GM21825 (cell line): ENCODE results near the gene SPHKAP.
"Not testable (repeated sequence)": the region's sequence is repeated elsewhere in the genome, so short reads cannot be mapped to it uniquely, and the experiment has no call there.

Source experiments
- ATAC-seq: cut with Tn5 transposase; IDR thresholded peaks from one replicate; pipeline ENCODE4 v1.9.1; 2021; ENCODE audit warnings: mild to moderate bottlenecking, moderate library complexity; ENCODE audit not compliant: unreplicated experiment

The SPHKAP gene

GRCh38 chr2:228094377-228094921 lies 87.0 kb downstream of the SPHKAP start:
- ATAC-seq = no peak

DNA sequence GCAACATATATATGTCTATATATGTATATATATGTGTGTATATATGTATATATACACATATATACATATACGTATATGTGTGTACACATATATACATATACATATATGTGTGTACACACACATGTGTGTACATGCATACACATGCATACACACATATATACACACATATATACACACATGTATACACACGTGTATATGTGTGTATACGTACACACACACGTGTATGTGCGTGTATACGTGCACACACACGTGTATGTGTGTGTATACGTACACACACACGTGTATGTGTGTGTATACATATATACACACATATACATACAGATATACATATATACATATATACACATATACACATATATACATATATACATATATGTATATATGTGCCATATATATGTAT lies 89.4 kb downstream of the SPHKAP start:
- no peak for ATAC-seq

- no peak for ATAC-seq
Observed at GRCh38 chr2:228086561-228086960, 94.9 kb downstream of the SPHKAP start.

- no peak for ATAC-seq
Observed at GRCh38 chr2:228084717-228085116, 96.8 kb downstream of the SPHKAP start.

GRCh38 chr2:228083131-228083530 lies 98.4 kb downstream of the SPHKAP start:
- no peak for ATAC-seq

- no peak for ATAC-seq
Observed at GRCh38 chr2:228082571-228082970, 98.9 kb downstream of the SPHKAP start.

DNA sequence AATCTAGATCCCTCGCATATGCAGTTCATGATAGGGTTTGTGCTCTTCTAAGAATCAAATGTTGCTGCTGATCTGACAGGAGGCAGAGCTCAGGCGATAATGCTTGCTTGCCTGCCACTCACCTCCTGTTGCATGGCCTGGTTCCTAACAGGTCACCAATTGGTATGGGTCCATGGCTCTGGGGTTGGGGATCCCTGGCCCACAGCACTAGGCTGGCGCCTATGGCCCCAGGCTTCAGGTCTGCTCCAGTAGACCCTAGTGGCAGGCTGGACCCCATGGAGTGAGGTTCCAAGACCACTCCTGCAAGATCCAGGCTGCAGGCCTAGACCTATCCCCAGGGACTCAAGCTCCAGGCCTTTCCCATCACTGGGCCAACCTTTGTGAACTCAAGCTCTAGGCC lies 102.3 kb downstream of the SPHKAP start:
- no peak for ATAC-seq

GRCh38 chr2:228076695-228077094 lies 104.8 kb downstream of the SPHKAP start:
- ATAC-seq = not testable (repeated sequence)

DNA sequence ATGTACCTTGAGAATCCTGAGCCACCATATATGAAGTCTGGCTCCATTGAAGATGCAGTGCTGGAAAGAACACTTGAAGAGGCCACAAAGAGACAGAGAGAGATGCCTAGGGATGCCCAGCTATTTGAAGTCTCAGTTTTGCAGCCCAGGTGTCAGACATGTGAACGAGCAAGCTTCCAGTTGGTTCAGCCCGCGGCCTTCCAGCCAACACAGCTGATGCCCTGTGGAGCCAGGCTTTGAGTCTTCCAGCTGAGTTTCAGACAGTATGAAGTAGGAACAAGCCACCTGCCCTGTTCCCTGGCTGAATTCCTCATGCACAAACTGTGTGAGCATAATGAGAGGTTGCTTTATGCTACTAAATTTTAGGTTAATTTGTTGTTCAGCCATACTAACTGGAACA lies 108.8 kb downstream of the SPHKAP start:
- ATAC-seq = no peak

DNA sequence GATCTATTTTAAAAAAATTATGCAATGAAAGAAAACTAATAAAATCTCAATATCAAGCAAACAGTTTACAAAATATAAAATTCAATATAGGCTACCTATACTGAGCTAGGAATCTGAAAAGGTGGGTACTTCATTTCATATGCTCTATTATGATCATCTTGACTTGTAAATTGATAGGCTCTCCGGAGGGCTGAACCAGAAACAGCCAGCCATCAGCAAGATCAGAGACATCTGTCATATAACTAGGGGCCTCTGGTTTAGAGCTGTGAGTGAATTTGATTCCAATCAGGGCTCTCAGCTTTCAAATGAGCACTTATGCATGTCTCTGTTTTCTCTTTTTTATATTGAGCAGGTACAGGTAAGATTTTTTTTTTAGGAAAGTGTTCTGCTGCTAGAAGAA lies 114.2 kb downstream of the SPHKAP start:
- ATAC-seq = no peak

DNA sequence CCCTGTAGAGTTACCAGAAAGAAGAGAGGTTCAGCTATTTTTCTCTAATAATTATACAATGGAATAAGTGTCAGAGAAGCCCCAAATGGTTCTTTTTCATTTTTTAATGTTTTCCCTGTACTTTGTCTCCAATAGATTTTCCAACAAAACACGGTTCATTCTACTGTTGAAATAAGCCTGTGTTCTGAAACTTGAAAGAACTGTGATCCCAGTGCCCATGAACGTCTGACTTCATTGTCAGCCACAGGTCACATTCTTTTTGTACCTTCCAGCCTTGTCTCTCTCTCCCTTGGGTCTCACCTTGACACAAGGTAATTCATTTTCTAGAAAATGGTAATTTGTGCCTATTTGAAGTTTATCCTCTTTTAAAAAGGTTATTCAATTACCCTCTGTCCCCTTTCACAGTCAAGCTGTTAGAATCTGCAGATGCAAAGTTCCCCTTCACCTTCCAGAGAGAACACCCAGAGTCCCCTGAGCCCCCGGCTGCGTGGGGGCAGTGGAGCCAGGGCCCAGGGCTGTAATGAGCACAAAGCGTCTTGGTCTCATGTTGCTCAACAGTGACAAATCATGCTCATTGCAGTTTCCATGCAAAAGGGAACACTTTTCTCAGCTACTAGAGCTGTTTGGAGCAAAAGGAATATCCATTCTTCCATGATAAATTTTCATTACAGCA lies 115.2 kb downstream of the SPHKAP start:
- ATAC-seq = no peak

- ATAC-seq = no peak
Observed at GRCh38 chr2:228065686-228066085, 115.8 kb downstream of the SPHKAP start.

DNA sequence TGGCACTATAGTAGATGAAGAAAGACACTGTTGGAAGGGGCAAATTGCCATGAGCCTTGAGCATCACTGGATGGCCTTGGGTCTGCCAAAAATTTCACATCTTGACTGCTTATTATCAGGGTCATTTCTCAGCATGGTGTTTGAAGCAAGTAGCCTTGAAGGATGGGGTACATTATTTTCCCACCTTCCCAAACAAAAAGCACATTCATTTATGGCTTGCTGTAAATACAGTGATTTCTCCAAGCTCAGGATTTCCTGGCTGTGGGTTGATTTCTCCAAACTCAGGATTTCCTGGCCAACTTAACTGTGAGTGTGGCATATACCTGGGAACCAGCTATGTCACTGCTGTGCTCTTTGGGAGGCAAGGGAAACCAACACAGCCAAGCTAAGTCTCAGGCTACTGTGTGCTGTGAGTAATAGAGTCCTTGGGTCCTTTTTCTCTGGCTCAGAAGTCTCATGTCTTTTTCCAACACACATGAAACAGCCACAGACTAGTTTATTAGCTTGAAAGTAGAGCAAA lies 116.6 kb downstream of the SPHKAP start:
- ATAC-seq = no peak

DNA sequence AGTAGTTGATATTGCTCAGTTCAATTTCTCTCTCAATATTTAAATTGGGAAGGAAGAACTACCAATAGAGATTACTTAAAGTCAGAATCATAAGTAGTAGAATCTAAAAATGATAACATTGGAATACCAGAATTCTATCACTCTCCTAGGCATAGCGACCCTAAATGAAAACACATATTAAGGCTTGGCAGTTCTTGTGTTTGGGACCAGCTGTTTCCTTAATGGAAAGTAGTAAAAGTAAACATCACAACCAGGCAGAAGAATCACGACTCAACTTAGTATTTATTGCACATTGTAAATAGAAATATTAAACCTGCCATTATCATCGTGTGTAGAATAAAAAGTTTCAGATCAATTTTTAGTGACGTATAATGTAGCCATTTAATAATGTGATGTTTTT lies 117.5 kb downstream of the SPHKAP start:
- no peak for ATAC-seq

- no peak for ATAC-seq
Observed at GRCh38 chr2:228063558-228063957, 117.9 kb downstream of the SPHKAP start.

GRCh38 chr2:228059735-228060134 lies 121.8 kb downstream of the SPHKAP start:
- no peak for ATAC-seq

- no peak for ATAC-seq
Observed at GRCh38 chr2:228056293-228057097, 125.0 kb downstream of the SPHKAP start.

- ATAC-seq = no peak
Observed at GRCh38 chr2:228048838-228049490, 132.5 kb downstream of the SPHKAP start.

DNA sequence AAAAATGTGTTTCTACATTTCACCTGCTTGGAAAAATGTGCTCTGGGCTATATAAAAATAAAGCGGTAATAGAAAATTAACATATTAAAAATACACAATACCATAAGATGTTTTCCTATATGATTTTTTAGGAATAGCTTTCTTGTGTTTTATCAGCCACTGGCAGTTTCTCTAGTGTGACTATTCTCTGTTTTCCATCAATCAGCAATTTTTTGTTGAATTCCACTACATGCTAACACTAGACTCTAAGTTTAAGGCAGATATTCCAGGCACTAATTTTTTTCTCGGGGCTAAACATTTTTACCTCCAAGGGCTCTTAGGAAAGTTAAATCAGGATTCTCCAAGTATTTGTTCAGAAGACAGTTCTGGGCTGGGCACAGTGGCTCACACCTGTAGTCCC lies 140.5 kb downstream of the SPHKAP start:
- ATAC-seq = no peak

GRCh38 chr2:228039752-228040534 lies 141.5 kb downstream of the SPHKAP start:
- ATAC-seq = peak; percentile 74

- ATAC-seq = no peak
Observed at GRCh38 chr2:228038967-228039366, 142.5 kb downstream of the SPHKAP start.
